Amygdala (tissue), 56 donors: ENCODE measurements around the gene PGAP1.
A peak's percentile ranks its signal among the peaks of the same experiment; 100 is the strongest.

Experiments used
- DNase-seq, 56 donors: peaks; one replicate each; lab custom pipeline; 2025; lab: John Stamatoyannopoulos, UW

The PGAP1 gene

DNA sequence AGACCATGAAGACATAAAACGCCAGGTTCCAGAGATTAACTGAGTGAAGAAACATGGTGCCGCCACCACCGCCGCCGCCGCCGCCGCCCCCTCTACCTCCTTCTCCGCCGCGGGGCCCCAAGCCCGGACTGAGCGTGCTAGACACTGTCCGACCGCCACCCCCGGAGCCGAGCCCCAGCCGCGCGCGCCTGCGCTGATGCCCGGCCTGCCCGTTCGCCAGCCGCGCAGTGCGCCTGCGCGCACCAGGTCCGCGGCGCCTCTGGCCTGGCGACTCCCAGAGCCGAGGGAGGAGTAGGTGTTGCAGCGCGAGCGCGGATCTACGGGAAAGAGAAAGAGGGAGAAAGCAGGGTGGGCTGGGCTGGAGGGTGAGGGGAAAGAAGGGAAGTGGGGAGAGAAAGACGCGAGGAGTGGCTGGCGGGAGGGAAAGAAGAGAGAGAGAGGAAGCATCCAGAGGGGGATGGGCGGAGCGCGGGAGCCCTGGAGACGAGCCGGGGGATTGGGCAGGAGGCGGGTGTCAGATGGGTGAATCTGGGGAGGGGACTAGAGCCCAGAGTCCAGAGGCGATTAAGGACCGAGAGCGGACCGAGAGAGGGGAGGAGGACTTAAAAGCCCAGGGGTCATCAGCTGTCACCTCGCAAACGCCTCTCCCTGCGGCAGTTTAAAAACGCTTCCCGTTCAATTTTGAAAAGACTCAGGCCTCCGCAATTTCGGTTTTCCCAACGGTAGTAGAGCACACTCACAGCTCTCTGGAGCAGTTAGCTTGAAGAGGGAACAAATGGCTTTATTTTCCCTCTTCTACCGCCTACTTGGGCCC, at the start of gene PGAP1:
PGAP1 (minus strand) TSS at position 146 of the 814 bp plus-strand sequence; CDS start at position 55, 91 bp downstream.
- DNase-seq = peak; percentile 34 to 99 (median 89)

DNA sequence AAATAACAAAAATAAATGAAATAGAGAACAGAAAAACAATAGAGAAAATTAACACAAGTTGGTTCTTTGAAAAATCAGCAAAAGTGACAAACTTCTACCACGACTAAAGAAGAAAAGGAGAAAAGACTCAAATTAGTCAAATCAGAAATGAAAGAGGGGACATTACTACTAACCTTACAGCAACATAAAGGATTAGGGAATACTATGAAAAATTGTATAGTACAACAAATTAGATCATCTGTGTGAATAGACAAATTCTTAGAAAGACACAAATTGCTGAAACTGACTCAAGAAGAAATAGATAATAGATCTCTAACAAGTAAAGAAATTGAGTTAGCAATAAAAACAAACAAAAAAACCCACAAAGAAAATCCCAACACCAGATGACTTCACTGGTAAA, 48.5 kb upstream of the PGAP1 start:
- no peak for DNase-seq

- DNase-seq = no peak
Measured at GRCh38 chr2:196971574-196972279, 45.2 kb upstream of the PGAP1 start.

GRCh38 chr2:196970099-196970498, 43.6 kb upstream of the PGAP1 start:
- no peak for DNase-seq

DNA sequence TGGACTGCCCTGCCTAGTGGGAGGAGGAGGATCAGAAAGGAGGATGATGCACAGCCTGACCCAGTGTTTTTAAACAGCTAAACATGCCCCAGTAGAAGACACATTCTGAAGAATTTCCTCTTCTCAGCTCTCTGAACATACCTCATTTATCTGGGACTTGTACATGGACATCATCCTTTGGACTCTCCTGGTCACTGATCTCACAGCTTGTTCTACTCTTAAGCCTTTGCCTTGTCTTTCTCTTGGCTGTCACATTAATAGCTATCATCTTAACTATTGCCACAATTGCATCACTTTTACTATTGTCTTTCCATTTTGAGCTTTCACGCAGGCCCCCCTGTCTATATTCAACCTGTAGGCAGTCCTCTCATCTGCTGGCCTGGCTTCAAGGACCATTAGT, 42.0 kb upstream of the PGAP1 start:
- no peak for DNase-seq

GRCh38 chr2:196967775-196968174, 41.3 kb upstream of the PGAP1 start:
- no peak for DNase-seq

GRCh38 chr2:196967116-196967515, 40.6 kb upstream of the PGAP1 start:
- DNase-seq = peak in 5 of 56 donors; percentile 1 to 36 (median 15)

- no peak for DNase-seq
Measured at GRCh38 chr2:196966061-196966460, 39.6 kb upstream of the PGAP1 start.

GRCh38 chr2:196965651-196966050, 39.1 kb upstream of the PGAP1 start:
- no peak for DNase-seq

DNA sequence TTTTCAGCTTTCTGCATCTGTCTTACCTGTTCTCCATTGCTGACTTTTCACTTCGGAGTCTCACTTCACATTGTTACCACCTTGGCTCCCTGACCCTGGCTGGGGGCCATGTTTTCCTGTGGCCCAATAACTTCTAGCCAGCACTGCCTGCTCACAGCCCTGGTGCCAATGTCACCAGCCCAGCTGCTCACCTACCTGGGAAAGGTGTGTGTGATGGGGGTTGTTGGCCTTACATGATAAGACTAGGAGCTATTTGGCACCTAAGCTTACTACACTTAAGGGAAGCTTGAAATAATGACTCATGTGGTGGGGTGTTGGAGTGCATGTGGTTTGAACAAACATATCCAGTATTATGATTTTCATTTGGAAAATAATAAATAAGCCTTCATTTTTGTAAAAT, 37.5 kb upstream of the PGAP1 start:
- DNase-seq = no peak

- no peak for DNase-seq
Measured at GRCh38 chr2:196963043-196963442, 36.5 kb upstream of the PGAP1 start.

DNA sequence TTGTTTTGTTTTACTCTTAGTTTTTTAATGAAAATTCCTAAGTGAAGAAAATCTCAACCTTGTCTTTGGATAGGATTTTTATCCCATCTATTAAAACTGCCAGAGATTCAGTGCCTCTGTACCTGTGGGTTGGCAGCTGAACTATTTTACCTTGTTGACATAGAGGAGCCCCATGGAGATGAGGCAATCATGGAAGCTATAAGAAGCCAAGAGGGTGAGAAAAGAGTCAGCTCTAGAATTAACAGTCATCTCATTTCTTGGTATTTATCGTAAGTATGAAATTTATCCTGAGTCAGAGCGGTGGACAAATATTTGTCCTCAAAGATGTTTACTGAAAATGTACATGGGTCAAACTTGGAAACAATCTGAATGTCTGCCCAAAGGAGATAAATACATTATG, 35.8 kb upstream of the PGAP1 start:
- DNase-seq = no peak

- DNase-seq = no peak
Measured at GRCh38 chr2:196961889-196962288, 35.4 kb upstream of the PGAP1 start.

GRCh38 chr2:196959734-196960338, 33.3 kb upstream of the PGAP1 start:
- no peak for DNase-seq

DNA sequence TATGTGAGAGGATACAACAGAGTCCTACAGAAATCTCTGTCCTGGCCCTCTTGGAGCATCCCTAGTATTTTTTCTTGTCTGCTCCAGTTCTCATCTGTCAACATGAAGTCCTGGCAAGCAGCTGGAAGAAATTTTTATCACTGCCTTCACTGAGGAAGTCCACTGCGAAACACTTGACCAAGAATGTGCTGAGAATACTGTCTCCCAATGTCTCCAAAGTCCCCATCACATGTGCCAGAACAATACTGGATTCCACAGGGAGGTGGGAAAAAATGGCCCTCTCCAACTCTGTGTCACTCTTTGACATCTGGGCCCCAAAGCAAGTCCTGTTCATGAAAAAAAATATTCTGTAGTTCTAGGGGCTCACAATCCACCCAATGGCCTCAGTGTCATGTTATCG, 32.8 kb upstream of the PGAP1 start:
- no peak for DNase-seq

DNA sequence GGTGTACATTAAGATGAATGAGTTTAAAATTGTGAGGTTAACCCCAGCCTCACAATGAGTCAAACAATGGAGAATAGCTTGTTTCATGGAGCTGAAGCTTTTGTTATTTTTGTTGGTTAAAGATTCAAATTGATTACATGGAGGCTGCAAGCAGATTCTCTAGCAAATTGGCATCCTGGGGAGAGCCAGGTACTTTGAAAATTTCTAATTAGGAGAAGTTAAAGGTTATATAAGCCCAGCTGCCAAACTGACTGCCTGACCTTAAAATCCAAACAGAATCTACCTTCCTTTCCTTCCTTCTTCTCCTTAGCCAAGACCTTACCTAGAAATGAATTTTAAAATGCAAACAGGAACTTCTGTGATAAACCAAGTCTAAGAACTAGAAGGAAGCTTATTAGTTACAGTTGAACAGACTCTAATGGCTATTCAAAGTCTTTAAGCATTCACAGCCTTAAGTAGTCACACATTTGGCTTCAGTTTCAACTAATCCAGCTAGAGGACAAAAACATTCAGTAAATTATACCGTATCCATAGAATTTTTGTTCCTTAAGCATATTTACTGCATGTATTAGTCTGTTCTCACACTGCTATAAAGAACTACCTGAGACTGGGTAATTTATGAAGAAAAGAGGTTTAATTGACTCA, 31.5 kb upstream of the PGAP1 start:
- no peak for DNase-seq

DNA sequence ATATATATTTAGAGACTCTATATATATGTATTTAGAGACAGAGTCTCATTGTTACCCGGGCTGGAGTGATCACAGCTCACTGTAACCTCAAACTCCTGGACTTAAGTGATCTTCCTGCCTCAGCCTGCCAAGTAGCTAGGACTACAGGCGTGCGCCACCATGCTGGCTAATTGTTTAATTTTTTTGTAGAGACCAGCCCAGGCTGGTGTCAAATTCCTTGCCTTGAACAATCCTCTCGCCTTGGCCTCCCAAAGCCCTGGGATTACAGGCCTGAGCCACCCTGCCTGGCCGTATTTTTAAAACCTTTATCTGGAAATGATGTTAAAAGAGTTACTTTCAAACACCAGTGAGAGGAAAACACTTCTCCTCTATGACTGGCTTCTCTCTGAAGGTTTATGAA, 30.9 kb upstream of the PGAP1 start:
- DNase-seq = no peak

DNA sequence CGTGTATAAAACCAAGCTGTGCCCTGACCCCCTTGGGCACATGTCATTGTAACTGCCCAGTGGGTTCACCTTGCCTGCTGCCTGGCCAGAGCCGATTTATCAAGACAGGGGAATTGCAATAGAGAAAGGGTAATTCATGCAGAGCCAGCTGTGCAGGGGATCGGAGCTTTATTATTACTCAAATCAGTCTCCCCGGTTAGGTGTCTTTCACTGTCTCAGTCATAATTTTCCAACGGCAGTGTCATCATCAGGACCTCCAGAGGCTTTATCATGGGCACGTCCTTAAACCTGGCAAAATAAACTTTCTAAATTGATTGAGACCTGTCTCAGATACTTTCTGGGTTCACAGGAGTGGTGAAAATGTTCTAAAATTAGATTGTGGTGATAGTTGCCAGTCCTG, 29.6 kb upstream of the PGAP1 start:
- no peak for DNase-seq

DNA sequence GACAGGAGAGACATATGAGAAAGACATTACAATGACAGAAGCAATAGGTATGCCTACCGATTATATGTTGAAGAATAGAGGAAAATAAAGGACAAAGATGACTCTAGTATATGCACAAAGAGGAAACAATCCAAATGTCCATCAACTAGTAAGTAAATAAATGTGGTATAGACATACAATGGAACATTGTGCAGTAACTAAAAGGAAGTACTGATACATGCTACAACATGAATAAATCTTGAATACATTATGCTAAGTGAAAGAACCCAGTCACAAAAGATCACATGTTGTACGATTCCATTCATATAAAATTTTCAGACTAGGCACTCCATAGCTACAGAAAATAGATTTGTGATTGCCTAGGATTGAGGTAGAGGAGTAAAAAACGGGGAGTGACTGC, 28.5 kb upstream of the PGAP1 start:
- DNase-seq = no peak

DNA sequence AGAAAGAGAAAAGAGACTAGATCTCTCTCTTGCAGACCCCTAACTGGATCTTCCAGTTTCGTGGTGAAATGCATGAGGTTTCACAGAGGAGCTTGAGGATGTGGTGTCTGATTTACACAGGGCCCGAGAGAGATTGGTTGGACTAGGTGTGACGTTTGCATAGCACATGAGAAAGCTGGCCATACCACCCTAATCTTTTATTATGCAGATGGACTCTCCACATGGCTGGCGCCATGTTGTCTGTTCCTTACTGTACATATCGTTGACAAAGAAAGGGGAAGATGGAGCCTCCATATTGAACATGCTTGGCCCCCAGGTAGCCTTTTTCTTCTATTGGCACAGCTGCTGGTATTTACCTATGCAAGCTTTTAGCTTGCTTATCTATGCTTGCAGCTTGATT, 27.5 kb upstream of the PGAP1 start:
- DNase-seq = no peak

- DNase-seq = no peak
Measured at GRCh38 chr2:196952936-196953335, 26.4 kb upstream of the PGAP1 start.
